NCI-H2196 (cell line): ENCODE data around the gene ZC3HAV1L.
"Not testable (repeated sequence)": the region's sequence is repeated elsewhere in the genome, so short reads cannot be mapped to it uniquely, and the experiment has no call there.

Source experiments
- DNase-seq: peaks from one replicate; lab custom pipeline; 2025; ENCODE audit not compliant: unreplicated experiment; lab: John Stamatoyannopoulos, UW

ZC3HAV1L gene

GRCh38 chr7:139022286-139022685, 13.6 kb downstream of the ZC3HAV1L start:
- no peak for DNase-seq

GRCh38 chr7:139018910-139019309, 16.9 kb downstream of the ZC3HAV1L start:
- no peak for DNase-seq

GRCh38 chr7:139016931-139017511, 18.8 kb downstream of the ZC3HAV1L start:
- peak; percentile 68 for DNase-seq

- no peak for DNase-seq
These were observed 24.5 kb downstream of the ZC3HAV1L start for GRCh38 chr7:139011373-139011772.

- DNase-seq: no peak
These were observed 31.3 kb downstream of the ZC3HAV1L start for GRCh38 chr7:139004321-139005090.

- no peak for DNase-seq
These were observed 36.4 kb downstream of the ZC3HAV1L start for GRCh38 chr7:138999414-138999813.

GRCh38 chr7:138992052-138992531, 43.8 kb downstream of the ZC3HAV1L start:
- no peak for DNase-seq

GRCh38 chr7:138987686-138988085, 48.2 kb downstream of the ZC3HAV1L start:
- DNase-seq: no peak

- no peak for DNase-seq
These were observed 53.6 kb downstream of the ZC3HAV1L start for GRCh38 chr7:138982204-138982623.

GRCh38 chr7:138981332-138982203, 54.3 kb downstream of the ZC3HAV1L start, which contains the start of gene KIAA1549:
KIAA1549 (minus strand) TSS chr7:138981389; CDS start chr7:138981269, 120 bp downstream.
- peak; percentile 72 for DNase-seq

- DNase-seq: no peak
These were observed 55.1 kb downstream of the ZC3HAV1L start for GRCh38 chr7:138980563-138981291.

- DNase-seq: no peak
These were observed 55.8 kb downstream of the ZC3HAV1L start for GRCh38 chr7:138979988-138980562.

- no peak for DNase-seq
These were observed 56.4 kb downstream of the ZC3HAV1L start for GRCh38 chr7:138979226-138979979.

- DNase-seq: no peak
These were observed 57.2 kb downstream of the ZC3HAV1L start for GRCh38 chr7:138978541-138979184.

GRCh38 chr7:138976161-138976560, 59.7 kb downstream of the ZC3HAV1L start:
- DNase-seq: not testable (repeated sequence)
